SHP77 (cell line): Measurements from ENCODE around the gene AP2B1.
A peak's percentile ranks its signal among the peaks of the same experiment; 100 is the strongest.
"Not testable (repeated sequence)": the region's sequence is repeated elsewhere in the genome, so short reads cannot be mapped to it uniquely, and the experiment has no call there.

Source experiments
- DNase-seq, 2 experiments: peaks; one replicate each; lab custom pipeline; 2025; lab: John Stamatoyannopoulos, UW

The AP2B1 gene

GRCh38 chr17:35748979-35749378 is 161.9 kb downstream of the AP2B1 start:
- no peak for DNase-seq

GRCh38 chr17:35749560-35750412 is 162.7 kb downstream of the AP2B1 start:
- no peak for DNase-seq

DNA sequence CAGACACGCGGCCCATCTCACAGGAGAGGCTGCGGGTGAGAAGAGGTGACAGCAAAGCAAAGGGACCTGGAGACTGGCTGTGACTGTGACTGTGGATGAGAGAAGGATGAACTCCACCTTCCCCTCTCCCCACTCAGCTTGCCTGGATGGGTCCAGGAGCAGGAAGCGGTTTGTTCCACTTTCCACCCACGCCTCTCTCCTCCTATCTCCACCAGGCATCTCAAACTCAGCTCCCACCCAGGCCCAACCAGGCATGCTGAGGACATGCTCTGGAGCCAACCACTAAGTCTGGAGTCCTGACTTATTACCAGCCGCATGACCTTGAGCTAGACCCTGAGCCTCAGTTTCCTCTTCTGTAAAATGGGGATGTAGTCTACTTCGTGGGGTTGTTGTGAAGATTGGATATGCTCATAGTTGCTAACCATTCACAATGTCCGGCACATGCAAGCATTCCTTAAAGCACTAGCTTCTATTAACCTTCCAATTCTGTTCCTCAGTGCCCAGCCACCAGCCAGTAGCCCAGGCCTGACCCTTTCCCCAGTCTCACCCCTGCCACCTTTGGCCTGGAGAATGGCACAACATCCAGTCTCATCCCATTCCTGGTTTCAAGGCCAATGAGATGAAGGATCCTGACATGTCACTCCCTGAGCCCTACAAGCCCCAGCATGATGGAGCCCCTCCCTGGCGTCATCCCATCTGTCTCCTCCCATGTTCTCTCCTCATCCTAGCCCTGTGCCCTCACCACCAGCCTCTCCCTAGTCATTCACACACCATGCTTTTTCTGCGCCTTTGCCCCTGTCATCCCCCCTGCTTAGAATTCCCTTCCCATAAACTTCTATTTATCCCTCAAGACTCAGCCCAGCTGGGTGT is 163.6 kb downstream of the AP2B1 start:
- no peak for DNase-seq

DNA sequence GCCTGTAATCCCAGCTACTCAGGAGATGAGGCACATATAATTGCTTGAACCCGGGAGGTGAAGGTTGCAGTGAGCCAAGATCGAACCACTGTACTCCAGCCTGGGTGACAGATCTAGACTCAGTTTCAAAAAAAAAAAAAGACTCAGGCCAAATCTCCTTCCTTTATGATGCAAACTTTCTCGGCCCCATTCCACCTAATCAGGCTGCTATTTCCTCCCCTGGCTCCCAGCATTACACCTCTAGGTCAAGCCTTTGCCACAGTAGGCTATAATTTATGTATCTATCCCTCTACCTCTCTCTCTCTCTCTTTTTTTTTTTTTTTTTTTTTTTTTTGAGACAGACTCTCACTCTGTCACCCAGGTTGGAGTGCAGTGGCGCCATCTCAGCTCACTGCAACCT is 164.4 kb downstream of the AP2B1 start:
- not testable (repeated sequence) for DNase-seq

- peak; percentile 44 to 58 for DNase-seq
These were observed 165.3 kb downstream of the AP2B1 start for GRCh38 chr17:35752471-35752870.

DNA sequence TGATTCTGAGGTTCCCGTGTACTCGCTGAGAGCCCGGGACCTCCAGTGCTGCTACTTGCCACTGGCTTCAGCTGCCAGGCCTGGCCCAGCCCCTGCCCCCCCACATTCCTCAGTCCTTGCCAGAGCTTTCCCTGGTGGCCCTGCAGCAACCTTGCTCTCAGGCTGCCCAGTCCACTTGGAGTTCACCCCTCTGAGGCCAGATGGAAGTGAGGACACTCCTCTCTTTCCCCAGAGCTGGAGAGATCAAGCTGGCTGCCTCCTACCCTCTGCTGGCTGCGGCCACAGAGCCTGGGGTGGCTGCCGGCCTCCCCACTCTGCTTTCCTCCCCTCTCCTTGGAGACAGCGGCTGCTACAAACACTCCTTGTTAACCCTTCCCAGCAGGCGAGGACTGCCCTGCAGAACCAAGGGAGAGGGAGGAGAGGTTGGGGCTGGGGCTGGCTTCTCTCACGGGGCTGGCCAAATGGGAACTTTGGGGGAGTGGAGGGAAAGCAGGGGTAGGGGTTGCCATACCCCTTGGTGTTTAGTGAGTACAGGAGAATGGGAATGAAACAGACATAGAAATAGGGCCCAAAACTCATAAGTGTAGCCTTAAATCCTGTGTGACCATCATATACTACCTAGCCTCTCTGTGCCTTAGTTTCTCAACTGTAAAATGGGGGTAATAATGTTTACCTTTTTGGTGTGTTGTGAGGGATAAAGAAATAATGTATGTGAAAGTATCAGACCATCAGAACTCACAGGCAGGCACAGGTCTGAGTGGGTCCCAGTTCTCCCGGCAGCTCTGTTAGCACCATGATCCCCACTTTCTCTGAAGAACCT is 166.0 kb downstream of the AP2B1 start, which contains the start of gene GAS2L2:
Gene GAS2L2, minus strand, starts transcription at position 295 of the 820 bp plus-strand sequence. CDS start 389 bp downstream, outside the sequence.
- DNase-seq, result no peak

DNA sequence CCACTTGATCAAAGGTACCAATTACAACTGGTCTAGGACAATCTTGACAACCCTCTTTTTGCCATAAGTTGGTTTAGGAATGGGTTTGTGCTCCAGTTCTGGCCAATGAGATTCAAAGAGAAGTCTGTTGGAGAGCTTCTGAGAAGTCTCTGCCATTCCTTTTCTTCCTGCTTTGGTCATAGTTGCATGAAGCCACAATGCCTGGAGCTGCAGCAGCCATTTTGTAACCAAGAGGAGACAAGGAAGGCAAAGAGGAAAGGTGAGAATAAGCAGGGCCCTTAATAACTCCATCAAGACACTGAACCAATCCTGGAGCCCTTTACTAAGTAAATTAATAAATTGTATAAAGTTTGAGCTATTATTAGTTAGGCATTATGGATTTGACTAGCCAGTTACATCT is 170.1 kb downstream of the AP2B1 start:
- no peak for DNase-seq

DNA sequence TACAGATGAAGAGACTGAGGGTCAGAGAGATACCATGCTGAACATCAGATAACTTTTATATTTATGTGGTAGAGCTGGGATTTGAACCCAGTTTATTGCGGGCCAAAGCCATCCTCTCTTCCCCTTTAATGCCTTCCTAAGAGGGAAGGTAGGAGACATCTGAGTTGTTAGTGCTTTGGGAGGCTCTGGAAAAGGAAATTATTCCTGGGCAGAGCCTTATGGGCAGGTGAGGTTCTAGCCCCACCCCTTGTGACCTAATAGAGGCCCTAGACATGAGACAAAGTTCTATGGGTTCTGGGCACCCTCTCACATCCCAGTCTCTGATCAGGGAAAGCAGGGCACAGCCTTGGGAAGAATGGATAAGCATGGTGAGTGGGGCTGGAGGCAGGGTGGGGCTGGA is 173.5 kb downstream of the AP2B1 start, which contains the start of gene C17orf50:
Gene C17orf50, plus strand, starts transcription at position 301 of the 400 bp plus-strand sequence. Its CDS starts 55 bp downstream, at position 356.
- no peak for DNase-seq

DNA sequence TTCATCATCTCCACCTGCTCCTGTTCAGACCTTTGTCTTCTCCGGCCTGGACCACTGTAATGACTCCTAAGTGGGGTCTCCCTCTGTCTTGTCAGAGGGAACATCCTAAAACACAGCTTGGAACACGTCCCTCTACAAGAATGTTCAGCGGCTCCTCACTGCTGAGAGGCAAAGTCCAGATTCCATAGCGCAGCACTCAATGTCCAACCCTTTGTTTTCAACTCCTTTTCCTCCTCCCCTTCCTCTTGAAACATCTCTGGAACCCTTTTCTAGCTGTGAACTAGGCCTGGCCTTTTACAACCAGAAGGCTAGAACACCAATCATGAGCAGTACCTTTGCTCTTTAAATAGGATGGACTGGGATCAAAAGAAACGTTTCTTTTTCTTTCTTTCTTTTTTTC is 174.5 kb downstream of the AP2B1 start:
- DNase-seq, result no peak

DNA sequence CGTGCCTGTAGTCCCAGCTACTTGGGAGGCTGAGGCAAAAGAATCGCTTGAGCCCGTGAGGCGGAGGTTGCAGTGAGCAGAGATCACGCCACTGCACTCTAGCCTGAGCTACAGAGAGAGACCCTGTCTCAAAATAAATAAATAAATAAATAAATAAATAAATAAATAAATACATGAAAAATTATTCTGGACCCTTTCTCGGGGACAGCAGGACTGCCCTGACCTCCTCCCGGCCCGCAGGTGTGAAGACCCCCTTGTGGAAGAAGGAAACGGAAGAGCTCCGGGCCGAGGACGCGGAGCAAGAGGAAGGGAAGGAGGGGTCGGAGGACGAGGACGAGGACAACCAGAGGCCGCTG is 176.6 kb downstream of the AP2B1 start:
- no peak for DNase-seq

- peak; percentile 82 to 84 for DNase-seq
These were observed 177.2 kb downstream of the AP2B1 start for GRCh38 chr17:35764123-35764991.

DNA sequence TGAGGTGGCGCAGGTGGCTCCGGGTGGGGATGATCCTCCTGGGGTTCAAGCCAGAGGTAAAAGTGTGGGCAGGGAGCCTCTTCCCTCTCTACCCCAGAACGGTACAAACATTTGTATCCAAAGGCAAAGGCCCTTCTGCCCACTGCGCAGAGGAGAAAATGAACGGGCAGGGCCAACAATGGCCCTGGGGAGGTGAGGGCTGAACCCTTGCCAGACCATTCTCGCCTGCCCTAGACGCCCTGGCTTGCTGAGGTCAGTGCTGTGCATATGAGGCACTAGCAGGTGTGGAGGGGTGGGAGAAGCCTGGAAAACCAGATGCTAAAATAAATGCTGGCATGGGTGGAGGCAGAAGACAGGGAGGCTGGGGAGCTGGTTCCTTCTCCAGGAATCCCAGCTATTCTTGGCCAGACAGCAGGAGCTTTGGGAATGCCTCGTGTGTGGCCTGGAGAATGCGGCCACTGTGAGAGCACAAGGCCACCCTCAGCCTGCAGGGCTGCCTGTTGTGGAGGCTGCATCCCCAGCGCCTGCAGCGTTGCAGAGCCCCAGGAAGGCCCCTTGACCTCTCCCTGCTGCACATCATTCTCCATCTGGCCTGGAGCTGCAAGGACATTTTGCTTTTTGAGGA is 178.1 kb downstream of the AP2B1 start:
- no peak for DNase-seq

DNA sequence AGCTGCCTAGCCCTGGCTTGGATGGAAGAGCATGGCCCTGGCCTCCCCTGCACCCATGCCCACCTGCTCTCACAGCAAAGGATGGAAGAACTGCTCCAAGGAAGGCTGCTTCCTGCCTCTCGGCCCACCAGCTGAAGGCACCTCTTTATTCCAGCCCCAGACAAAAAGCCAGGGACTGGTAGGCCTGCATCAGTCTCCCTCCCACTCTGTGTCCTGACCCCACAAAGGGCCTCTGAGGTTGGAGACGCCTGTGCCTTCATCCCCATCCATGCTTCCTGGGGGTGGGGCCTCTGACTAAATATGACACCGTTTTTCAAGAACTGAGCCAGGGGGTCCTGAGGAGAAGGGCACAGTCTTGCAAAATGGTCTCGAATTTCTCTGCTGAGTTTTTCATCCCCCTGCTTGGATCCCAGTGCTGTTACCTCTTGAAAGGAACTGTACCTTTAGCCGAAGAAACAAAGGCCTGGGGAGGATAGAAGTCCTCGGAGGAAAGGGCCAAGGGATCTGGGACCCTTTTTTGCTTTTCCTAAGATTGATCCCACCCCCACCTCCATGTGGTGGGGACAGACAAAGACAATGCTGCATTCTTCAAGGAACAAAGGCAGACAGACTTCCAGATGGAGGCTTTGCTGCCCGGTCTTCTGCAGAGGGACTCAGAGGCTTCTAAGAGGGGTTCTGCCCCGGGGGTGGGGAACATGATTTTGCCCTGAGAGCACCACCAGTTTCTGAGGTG is 178.8 kb downstream of the AP2B1 start:
- DNase-seq, result no peak

- no peak for DNase-seq
These were observed 179.4 kb downstream of the AP2B1 start for GRCh38 chr17:35766489-35766877.

- DNase-seq, result no peak
These were observed 179.9 kb downstream of the AP2B1 start for GRCh38 chr17:35766903-35767510.

DNA sequence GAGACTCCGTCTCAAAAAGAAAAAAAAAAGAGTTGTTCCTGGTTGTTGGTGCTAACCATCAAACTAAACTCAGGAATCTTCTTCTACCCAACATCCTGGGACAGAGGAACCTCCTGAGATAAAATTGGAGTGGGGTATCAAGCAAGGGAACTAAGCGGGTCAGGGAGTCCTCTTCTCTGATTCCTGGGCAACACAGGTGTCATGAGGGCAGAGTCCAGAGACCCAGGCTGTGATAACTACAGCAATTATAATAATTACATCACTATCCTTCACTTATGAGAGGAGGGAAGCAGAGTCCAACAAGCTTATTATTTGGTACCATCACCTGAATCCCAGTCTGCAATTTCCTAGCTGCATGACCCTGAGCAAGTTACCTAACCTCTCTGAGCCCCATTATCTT is 181.7 kb downstream of the AP2B1 start:
- no peak for DNase-seq

DNA sequence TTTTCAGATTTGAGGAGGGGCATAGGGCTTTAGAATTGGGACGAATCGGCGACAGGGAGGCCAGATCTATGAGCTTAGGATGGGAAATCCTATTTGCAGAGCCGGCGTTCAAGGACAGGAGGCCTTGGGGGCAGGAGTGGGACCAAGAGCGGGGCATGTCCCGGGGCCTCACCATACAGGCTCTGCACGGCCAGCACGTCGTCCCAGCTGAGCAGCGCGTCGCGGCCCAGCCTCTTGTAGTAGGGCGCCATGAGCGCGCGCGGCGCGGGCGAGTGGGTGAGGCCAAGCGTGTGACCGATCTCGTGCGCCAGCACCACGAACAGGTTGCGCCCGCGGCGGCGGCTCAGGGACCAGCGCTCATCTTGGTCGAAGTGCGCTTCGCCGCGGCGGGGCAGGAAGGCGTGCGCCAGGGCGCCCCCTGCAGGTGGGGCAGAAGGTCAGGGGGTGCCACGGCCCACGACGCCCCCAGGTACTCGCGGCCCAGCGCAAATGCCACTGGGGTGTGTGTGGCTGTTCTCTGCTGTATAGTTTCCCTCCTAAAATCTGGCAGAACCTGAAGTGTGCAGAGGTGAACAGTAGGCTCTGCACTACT is 182.9 kb downstream of the AP2B1 start:
- DNase-seq, result no peak

DNA sequence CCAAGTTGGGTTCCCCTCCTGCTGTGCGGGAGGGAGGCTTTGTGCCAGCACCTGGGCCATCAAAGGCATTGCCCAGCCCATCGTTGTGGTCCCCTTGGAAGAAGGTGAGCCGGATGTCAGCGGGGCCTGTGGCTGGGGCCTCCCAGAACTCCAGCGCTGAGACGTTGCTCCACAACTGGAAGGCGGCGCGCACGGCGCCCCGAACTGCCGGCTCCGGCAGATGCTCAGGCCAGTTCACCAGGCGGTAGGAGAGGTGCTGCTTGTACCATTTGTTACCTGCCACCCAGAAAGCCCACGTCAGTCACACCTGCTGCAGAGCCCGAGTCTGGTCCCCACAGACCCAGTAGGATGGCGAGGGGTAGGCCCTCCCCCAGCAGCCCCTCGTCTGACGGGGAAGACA is 186.0 kb downstream of the AP2B1 start:
- no peak for DNase-seq
